DMS114 treated with DMSO at 0.1 percent for 48 hours (cell line): ENCODE measurements around the gene PFN1.

Source experiments
- DNase-seq: peaks from one replicate; lab custom pipeline; 2025; ENCODE audit not compliant: unreplicated experiment; lab: John Stamatoyannopoulos, UW

Gene PFN1

DNA sequence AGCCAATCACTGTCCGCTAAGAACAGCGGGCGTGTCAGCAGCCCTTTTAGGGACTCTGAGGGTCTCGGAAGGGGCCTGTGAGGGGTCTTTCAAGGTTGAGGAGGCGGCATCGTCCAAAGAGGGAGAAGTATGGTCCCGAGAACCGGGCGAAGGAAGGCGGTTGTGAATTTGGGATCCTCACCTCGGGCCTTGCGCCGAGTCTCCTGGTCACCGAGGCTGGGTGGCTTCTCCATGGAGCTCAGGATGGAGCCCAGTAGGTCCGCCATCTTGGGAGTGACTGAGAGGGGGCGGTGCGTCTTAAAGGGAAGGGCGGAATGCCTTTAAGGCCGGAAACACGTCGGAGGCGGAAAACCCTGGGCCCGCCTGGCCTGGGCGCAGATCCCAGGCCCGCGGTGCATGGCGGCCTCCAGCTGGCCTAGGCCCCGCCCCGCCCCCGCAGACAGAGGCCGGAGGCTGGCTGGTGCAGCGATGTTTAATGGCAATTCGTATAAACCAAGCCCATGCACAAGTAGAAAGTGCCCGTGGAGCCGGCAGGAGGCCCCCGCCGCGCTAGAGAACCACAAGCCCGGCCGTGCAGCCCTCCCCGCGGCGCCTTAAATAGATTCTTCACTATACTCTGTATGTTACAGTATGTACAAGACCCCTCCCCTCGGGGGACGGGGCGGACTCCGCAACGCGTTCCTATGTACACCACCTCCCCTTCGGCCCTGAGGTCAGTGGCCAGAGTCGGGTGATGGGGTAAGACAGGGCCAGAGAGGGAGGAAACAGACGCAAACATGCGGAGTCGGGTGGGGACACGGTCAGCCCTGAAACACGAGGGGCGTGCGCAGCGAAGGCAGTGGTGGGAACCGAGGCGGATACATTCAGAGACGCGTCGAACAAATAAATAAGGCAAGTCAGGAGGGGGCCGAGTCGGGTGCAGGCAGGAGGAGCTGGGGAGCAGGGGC is 19.5 kb upstream of the PFN1 start, which contains the start of gene SPAG7:
Gene SPAG7, minus strand, starts transcription at position 279 of the 947 bp plus-strand sequence. Its CDS starts 13 bp downstream, at position 266.
- DNase-seq, result peak; percentile 56

DNA sequence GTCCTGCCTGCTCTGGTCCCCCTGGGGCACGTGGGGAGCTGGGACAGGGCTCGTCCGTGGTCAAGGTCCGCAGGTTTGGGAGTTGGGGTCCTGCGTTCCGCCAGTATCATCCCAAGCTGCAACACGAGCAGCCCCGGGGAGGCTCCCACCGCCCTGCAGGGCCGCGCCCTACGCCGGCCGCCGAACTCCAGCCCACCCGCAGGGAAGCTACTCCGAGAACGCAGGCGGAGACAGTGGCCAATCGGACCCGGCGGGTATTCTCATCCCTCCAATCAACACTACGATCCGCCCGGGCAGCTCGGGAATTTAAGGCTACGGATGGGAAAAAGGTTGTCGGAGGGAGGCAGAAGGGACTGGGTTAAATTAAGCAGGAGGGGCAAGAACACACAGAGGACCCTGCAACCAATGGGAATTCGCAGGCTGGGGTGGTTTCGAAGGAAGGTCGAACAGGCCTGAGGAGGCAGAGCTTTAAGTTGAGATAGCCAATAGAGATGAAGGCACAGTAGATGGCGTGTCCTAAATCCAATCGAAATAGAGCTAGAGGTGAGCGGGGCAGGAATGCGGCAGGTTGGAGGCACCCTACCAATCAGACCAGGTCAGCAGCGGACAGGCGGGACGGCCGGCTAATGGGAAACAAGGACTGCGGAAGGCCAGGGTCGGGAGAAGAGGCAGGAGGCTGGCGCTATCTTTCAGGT is 18.7 kb upstream of the PFN1 start:
- DNase-seq, result peak; percentile 87

- DNase-seq, result no peak
These were observed 17.1 kb upstream of the PFN1 start for GRCh38 chr17:4965311-4965986.

- no peak for DNase-seq
These were observed 12.1 kb upstream of the PFN1 start for GRCh38 chr17:4960279-4960922.

GRCh38 chr17:4959261-4959965 is 11.1 kb upstream of the PFN1 start:
- DNase-seq, result no peak

- DNase-seq, result no peak
These were observed 9.8 kb upstream of the PFN1 start for GRCh38 chr17:4958102-4958501.

DNA sequence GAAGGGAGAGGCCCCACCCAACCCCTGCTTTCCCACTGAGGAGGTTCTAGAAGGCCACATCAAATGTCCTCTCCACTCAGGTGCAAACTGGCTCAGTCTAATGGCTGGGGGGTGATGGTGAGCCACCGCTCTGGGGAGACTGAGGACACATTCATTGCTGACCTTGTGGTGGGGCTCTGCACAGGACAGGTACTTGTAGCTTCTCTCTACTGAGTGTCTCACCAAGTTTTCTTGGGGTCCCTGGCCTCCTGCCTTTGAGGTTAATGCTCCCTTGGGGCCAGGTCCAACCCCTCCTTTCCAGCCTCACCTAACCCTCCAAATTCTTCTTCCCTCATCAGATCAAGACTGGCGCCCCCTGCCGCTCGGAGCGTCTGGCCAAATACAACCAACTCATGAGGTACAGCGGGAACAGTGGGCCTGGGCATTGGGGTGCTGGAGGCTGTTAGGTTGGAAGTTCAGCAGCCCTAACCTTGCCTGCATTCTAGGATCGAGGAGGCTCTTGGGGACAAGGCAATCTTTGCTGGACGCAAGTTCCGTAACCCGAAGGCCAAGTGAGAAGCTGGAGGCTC is 8.2 kb upstream of the PFN1 start:
- DNase-seq, result no peak

DNA sequence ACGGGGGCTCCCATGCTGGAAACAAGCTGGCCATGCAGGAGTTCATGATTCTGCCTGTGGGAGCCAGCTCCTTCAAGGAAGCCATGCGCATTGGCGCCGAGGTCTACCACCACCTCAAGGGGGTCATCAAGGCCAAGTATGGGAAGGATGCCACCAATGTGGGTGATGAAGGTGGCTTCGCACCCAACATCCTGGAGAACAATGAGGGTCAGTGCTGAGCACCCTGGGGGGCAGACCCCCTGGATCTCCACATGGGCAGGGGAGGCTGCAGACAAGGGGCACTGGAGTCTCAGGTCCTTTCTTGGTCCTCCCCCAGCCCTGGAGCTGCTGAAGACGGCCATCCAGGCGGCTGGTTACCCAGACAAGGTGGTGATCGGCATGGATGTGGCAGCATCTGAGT is 6.8 kb upstream of the PFN1 start:
- no peak for DNase-seq

GRCh38 chr17:4953451-4953961 is 5.2 kb upstream of the PFN1 start:
- no peak for DNase-seq

DNA sequence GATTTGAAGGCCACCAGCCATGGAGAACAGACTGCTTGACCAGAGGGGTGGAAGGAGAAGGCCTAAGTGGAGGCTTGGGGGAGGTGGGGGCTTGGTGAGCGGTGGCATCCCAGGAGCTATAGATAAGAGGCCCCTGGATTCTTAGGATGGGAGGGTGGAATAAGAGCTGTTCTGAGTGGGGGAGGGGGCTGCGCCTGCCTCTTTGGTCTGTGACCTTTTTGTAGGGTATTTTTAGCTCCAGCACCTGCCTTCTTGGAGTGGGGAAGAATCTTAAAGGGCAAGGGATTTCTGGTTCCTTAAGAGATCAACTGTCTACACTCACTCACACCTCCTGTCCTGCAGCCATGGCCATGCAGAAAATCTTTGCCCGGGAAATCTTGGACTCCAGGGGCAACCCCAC is 3.2 kb upstream of the PFN1 start:
- DNase-seq, result no peak

DNA sequence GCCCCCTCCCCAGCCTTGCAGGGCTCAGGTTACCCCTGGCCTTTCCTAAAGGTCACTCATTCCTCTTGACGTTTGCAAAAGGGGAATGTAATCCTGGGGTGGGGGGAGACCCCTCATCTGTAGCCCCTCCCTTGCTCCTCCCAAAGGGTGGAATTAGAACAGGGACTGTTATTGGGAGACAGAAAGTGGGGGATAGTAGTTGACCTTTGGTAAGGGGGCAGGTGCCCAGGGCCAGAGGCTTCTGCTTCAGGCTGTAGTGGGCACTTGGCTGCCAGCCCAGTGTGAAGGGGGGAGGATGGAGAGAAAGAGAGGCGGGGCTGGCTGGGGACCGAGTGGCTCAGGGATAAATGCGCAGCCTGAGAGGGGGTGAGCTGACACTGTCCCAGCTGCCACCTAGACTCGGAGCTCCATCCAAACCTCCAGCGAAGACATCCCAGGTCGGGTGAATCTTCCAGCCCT is 2.4 kb upstream of the PFN1 start, which contains the start of gene ENO3:
Gene ENO3, plus strand, starts transcription at position 374 of the 459 bp plus-strand sequence. CDS start 711 bp downstream, outside the sequence.
- no peak for DNase-seq

DNA sequence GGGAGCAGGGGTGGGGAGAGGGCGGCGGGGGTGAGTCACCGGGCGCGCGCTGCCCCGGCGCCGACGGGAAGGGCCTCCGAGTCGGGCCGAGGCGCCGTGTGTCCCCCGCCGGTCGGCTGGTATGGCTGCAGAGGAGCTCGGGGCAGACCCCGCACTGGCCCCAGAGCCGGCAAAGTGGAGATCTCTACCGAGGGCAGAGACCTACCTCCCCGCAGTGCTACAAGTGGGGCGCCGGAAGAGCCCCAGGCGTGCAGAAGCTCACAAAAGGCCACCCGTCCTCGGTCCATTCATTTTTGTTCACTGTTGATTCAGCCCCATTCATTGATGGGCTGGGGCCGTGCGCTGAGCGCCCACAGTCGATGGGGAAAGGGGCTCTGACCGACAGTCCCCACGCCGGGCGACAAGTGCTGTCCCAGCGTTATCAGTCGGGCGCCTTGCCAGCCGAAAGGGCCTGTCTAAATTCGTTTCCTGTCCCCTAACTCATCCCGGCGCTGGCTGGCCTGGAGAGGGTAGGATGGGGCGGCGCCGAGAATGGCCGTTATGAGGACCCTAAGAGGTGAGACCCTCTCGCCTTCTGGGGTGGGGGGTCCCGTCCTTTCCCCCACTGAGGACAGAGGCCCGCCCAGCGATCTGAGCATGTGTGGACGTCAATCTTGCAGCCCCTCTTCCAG is 1.9 kb upstream of the PFN1 start:
- no peak for DNase-seq

DNA sequence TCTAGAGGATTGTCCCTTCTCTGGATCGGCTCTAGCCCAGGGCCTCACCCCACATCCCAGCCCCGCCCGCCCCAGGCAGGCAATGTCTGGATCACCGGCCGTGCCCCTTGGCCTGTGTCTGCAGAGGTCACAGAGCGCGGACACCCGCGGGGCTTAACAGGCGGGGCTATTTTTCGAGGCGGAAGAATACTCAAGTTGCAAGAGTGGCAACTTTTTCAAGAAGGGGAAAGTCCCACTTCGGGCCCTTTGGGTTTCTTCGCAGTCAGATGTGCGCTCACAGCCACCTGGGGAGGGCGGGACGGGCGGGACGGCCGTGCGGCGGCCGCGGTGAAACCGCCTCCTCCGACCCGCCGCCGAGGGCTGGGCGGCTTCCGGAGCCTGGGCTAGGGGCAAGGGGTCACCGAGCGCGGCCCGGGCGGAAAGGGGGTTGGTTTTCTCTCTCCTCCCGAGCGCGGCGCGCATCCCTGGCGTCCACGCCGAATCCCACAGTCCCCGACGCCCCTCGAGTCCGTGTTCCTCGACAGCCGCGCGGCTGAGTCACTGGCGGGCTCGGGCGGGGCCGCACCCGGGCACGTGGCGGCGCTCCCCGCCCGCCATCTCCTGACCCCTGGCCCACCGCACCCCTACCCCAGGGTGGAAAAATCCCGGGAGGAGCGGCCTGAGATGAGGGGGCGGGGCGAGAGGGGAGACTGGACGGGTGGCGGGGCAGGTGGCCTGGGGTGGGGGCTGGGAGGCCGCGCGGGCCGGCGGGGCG is 1.2 kb upstream of the PFN1 start:
- no peak for DNase-seq

GRCh38 chr17:4948931-4949320 is 596 bp upstream of the PFN1 start:
- DNase-seq, result peak; percentile 56

- DNase-seq, result peak; percentile 33
These were observed 742 bp downstream of the PFN1 start for GRCh38 chr17:4947411-4948165.

DNA sequence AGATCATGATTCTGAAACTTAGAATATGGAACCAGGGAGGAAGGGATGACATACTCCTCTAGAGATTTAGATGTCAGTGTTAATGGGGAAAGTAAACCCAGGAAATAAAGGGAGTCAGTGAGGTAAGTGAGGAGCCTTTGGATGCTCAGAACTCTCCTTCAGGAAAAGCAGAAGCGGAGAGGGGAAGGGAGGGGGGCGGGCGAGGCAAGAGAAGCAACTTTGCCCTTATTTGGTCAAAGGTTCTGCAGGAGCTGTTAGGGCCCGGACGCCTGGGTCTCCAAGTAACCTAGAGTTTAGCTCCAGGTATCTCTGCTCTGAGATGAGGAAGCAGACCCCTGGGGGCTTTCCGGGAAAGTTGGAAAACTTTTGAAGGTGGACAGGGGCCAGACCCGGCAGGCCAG is 1.3 kb downstream of the PFN1 start:
- DNase-seq, result no peak

GRCh38 chr17:4946312-4946976 is 1.9 kb downstream of the PFN1 start:
- DNase-seq, result no peak
